ENCODE results near the gene CD8A.

Gene CD8A

GRCh38 chr2:86808315-86809161 lies 17.8 kb upstream of the CD8A start:
- DNase-seq (ENCODE audit: low read depth) = peak; percentile 31

- no peak for DNase-seq (ENCODE audit: low read depth)
Observed at GRCh38 chr2:86807468-86808275, 17.0 kb upstream of the CD8A start.

GRCh38 chr2:86807133-86807467 lies 16.4 kb upstream of the CD8A start:
- no peak for DNase-seq (ENCODE audit: low read depth)

- no peak for DNase-seq (ENCODE audit: low read depth)
Observed at GRCh38 chr2:86806059-86806857, 15.5 kb upstream of the CD8A start.

- no peak for DNase-seq (ENCODE audit: low read depth)
Observed at GRCh38 chr2:86800856-86801567, 10.3 kb upstream of the CD8A start.

GRCh38 chr2:86794861-86795260 lies 4.1 kb upstream of the CD8A start:
- DNase-seq (ENCODE audit: low read depth) = no peak

GRCh38 chr2:86793752-86794151 lies 3.0 kb upstream of the CD8A start:
- no peak for DNase-seq (ENCODE audit: low read depth)

- no peak for DNase-seq (ENCODE audit: low read depth)
Observed at GRCh38 chr2:86791573-86791972, 860 bp upstream of the CD8A start.

GRCh38 chr2:86790134-86790675 lies 508 bp downstream of the CD8A start:
- DNase-seq (ENCODE audit: low read depth) = no peak

GRCh38 chr2:86789687-86790133 lies 1.0 kb downstream of the CD8A start:
- no peak for DNase-seq (ENCODE audit: low read depth)

- DNase-seq (ENCODE audit: low read depth) = no peak
Observed at GRCh38 chr2:86788881-86789686, 1.6 kb downstream of the CD8A start.

GRCh38 chr2:86788165-86788564 lies 2.5 kb downstream of the CD8A start:
- DNase-seq (ENCODE audit: low read depth) = no peak

- no peak for DNase-seq (ENCODE audit: low read depth)
Observed at GRCh38 chr2:86787736-86788135, 3.0 kb downstream of the CD8A start.

- DNase-seq (ENCODE audit: low read depth) = no peak
Observed at GRCh38 chr2:86786001-86786536, 4.6 kb downstream of the CD8A start.

GRCh38 chr2:86785456-86785855 lies 5.3 kb downstream of the CD8A start:
- no peak for DNase-seq (ENCODE audit: low read depth)

- no peak for DNase-seq (ENCODE audit: low read depth)
Observed at GRCh38 chr2:86783615-86784339, 6.9 kb downstream of the CD8A start.

- DNase-seq (ENCODE audit: low read depth) = no peak
Observed at GRCh38 chr2:86782748-86783147, 8.0 kb downstream of the CD8A start.

- no peak for DNase-seq (ENCODE audit: low read depth)
Observed at GRCh38 chr2:86781363-86781762, 9.3 kb downstream of the CD8A start.

- DNase-seq (ENCODE audit: low read depth) = no peak
Observed at GRCh38 chr2:86779971-86780370, 10.7 kb downstream of the CD8A start.

- no peak for DNase-seq (ENCODE audit: low read depth)
Observed at GRCh38 chr2:86778957-86779356, 11.8 kb downstream of the CD8A start.
